ENCODE results near the gene PUS1.

PUS1 gene

GRCh38 chr12:131903270-131904255, 25.5 kb upstream of the PUS1 start:
- DNase-seq: no peak

- no peak for DNase-seq
These were observed 24.7 kb upstream of the PUS1 start for GRCh38 chr12:131904346-131904745.

- no peak for DNase-seq
These were observed 23.9 kb upstream of the PUS1 start for GRCh38 chr12:131905081-131905629.

GRCh38 chr12:131905630-131906091, 23.4 kb upstream of the PUS1 start:
- DNase-seq: peak in 1 of 2 experiments; percentile 20

GRCh38 chr12:131907379-131908091, 21.5 kb upstream of the PUS1 start:
- no peak for DNase-seq

- DNase-seq: no peak
These were observed 20.7 kb upstream of the PUS1 start for GRCh38 chr12:131908092-131909080.

- no peak for DNase-seq
These were observed 19.9 kb upstream of the PUS1 start for GRCh38 chr12:131909081-131909751.

GRCh38 chr12:131909752-131910219, 19.3 kb upstream of the PUS1 start:
- no peak for DNase-seq

- DNase-seq: no peak
These were observed 18.6 kb upstream of the PUS1 start for GRCh38 chr12:131910302-131911027.

- DNase-seq: no peak
These were observed 17.9 kb upstream of the PUS1 start for GRCh38 chr12:131911028-131911650.

- DNase-seq: no peak
These were observed 17.1 kb upstream of the PUS1 start for GRCh38 chr12:131911851-131912477.

- DNase-seq: peak in 1 of 2 experiments; percentile 25
These were observed 16.4 kb upstream of the PUS1 start for GRCh38 chr12:131912518-131913274.

GRCh38 chr12:131913666-131914065, 15.4 kb upstream of the PUS1 start:
- no peak for DNase-seq

- no peak for DNase-seq
These were observed 14.8 kb upstream of the PUS1 start for GRCh38 chr12:131914179-131914702.

- DNase-seq: no peak
These were observed 13.9 kb upstream of the PUS1 start for GRCh38 chr12:131915000-131915689.

GRCh38 chr12:131915823-131916222, 13.3 kb upstream of the PUS1 start:
- no peak for DNase-seq

GRCh38 chr12:131916306-131917138, 12.6 kb upstream of the PUS1 start:
- DNase-seq: no peak
